HepG2 (cell line): ENCODE results near the gene ATXN7L3. TPM values are rescaled to one million over a fixed set of nuclear protein-coding genes. Genes with fewer than 3 reads are reported as not detected.
A peak's percentile ranks its signal among the peaks of the same experiment; 100 is the strongest.

Experiments used
- CBX2 ChIP-seq, 2 experiments: fragments of 200-600 bp in 1 of 2; sonication (generic); formaldehyde crosslinking in 1 of 2; IDR thresholded peaks; 2 replicates each; pipeline versions ENCODE4 v1.7.0 to v1.8.1; 2018 to 2022; ENCODE audit warnings: low read depth in 2 of 2, low read length in 1 of 2, mild to moderate bottlenecking in 1 of 2, missing genetic modification reagents in 1 of 2
- DZIP1 ChIP-seq: sonication (generic); formaldehyde crosslinking; IDR thresholded peaks from 2 replicates; pipeline ENCODE4 v1.5.0; 2020; ENCODE audit warnings: mild to moderate bottlenecking, missing genetic modification reagents
- FOXO1 ChIP-seq: sonication (generic); formaldehyde crosslinking; IDR thresholded peaks from 2 replicates; pipeline ENCODE4 v1.4.0; 2020; ENCODE audit warnings: missing genetic modification reagents
- MEF2D ChIP-seq: sonication (generic); formaldehyde crosslinking; IDR thresholded peaks from 2 replicates; pipeline ENCODE4 v1.5.1; 2020; ENCODE audit warnings: mild to moderate bottlenecking, missing genetic modification reagents
- MLLT10 ChIP-seq: sonication (generic); formaldehyde crosslinking; IDR thresholded peaks from 2 replicates; pipeline ENCODE4 v1.4.0; 2020; ENCODE audit warnings: missing genetic modification reagents
- PRDM15 ChIP-seq: sonication (generic); formaldehyde crosslinking; IDR thresholded peaks from 2 replicates; pipeline ENCODE4 v1.4.0; 2020; ENCODE audit warnings: missing genetic modification reagents
- REXO4 ChIP-seq: sonication (generic); formaldehyde crosslinking; IDR thresholded peaks from 2 replicates; pipeline ENCODE4 v1.8.0; 2022; ENCODE audit warnings: missing genetic modification reagents, mild to moderate bottlenecking, borderline replicate concordance
- RNF2 ChIP-seq: fragments of 450-650 bp; conservative IDR thresholded peaks from 2 replicates; pipeline ENCODE4 v1.6.1; 2016; ENCODE audit warnings: low read depth
- SMARCC2 ChIP-seq: fragments of 450-650 bp; IDR thresholded peaks from 2 replicates; pipeline ENCODE4 v1.6.1; 2017; ENCODE audit warnings: antibody characterized with exemption, mild to moderate bottlenecking
- TERF1 ChIP-seq: sonication (generic); formaldehyde crosslinking; IDR thresholded peaks from 2 replicates; pipeline ENCODE4 v1.8.0; 2022; ENCODE audit warnings: mild to moderate bottlenecking, missing genetic modification reagents, moderate library complexity
- THAP9 ChIP-seq: sonication (generic); formaldehyde crosslinking; IDR thresholded peaks from 2 replicates; pipeline ENCODE4; 2020; ENCODE audit warnings: missing genetic modification reagents, mild to moderate bottlenecking, borderline replicate concordance
- ZNF296 ChIP-seq: sonication (generic); formaldehyde crosslinking; conservative IDR thresholded peaks from 2 replicates; pipeline ENCODE4 v1.5.0; 2020; ENCODE audit warnings: mild to moderate bottlenecking, missing genetic modification reagents
- ZNF430 ChIP-seq: sonication (generic); formaldehyde crosslinking; IDR thresholded peaks from 2 replicates; pipeline ENCODE4 v1.9.0; 2021; ENCODE audit warnings: mild to moderate bottlenecking, missing genetic modification reagents
- ZNF644 ChIP-seq: IDR thresholded peaks from 2 replicates; pipeline ENCODE4 v1.6.1; 2016; ENCODE audit warnings: low read depth
- ZNF768 ChIP-seq: sonication (generic); formaldehyde crosslinking; IDR thresholded peaks from 2 replicates; pipeline ENCODE4 v1.4.0; 2020; ENCODE audit warnings: missing genetic modification reagents
- ZNF784 ChIP-seq: sonication (generic); formaldehyde crosslinking; IDR thresholded peaks from 2 replicates; pipeline ENCODE4 v1.5.1; 2020; ENCODE audit warnings: missing genetic modification reagents, mild to moderate bottlenecking, borderline replicate concordance
- polyA plus RNA-seq, 8 experiments: library from polyadenylated mRNA; depleted of rRNA in 3 of 8; stranded (reverse) in 7 of 8; unstranded in 1 of 8; fragments of >200 nt; fragmentation: Illumina TruSeq in 4 of 8; extraction: Trizol in 4 of 8; gene quantifications; 2 replicates each; pipeline versions ENCODE4 v1.2.1 to v1.2.3, GENCODE V29; 2011 to 2016; ENCODE audit warnings: low read depth in 4 of 8, missing spikeins in 1 of 8, mixed read lengths in 1 of 8; ENCODE audit not compliant: insufficient read depth in 1 of 8
- total RNA-seq, 5 experiments: library from RNA; depleted of rRNA; stranded (reverse); fragments of >200 nt; fragmentation: Illumina TruSeq; extraction: Trizol; gene quantifications; 2 replicates each; pipeline ENCODE4 v1.2.3, GENCODE V29; 2016; ENCODE audit warnings: low read depth in 1 of 5

ATXN7L3 gene
- total and polyA plus RNA-seq, 2 of the 13 experiments (the other 11 are each of a cell fraction or from before 2014, with no cell fraction given) = 44.5 to 59.1 TPM

- TF ChIP-seq DZIP1 (CRISPR knock-in tag) (no peak), ZNF644 (CRISPR knock-in tag) (no peak), RNF2 (no peak), CBX2 (IDR thresholded peaks at IDR 0.05; ENCODE audit: low read depth, low read length) (no peak), CBX2 (CRISPR knock-in tag; IDR thresholded peaks at IDR 0.05; ENCODE audit: low read depth) (no peak), MLLT10 (CRISPR knock-in tag) (no peak), PRDM15 (CRISPR knock-in tag) (no peak; the same call in 1 of the 2 replicates), MEF2D (CRISPR knock-in tag) (no peak), TERF1 (CRISPR knock-in tag) (no peak), REXO4 (CRISPR knock-in tag) (no peak), FOXO1 (no peak), ZNF430 (no peak), ZNF296 (CRISPR knock-in tag) (no peak), ZNF768 (CRISPR knock-in tag) (no peak), ZNF784 (peak; percentile 61; the same call in 1 of the 2 replicates), SMARCC2 (no peak), THAP9 (CRISPR knock-in tag) (no peak)
Measured at GRCh38 chr17:44220213-44221083, 20.8 kb upstream of the ATXN7L3 start (continued).
